ENCODE measurements around the gene EPHB1.

Gene EPHB1

DNA sequence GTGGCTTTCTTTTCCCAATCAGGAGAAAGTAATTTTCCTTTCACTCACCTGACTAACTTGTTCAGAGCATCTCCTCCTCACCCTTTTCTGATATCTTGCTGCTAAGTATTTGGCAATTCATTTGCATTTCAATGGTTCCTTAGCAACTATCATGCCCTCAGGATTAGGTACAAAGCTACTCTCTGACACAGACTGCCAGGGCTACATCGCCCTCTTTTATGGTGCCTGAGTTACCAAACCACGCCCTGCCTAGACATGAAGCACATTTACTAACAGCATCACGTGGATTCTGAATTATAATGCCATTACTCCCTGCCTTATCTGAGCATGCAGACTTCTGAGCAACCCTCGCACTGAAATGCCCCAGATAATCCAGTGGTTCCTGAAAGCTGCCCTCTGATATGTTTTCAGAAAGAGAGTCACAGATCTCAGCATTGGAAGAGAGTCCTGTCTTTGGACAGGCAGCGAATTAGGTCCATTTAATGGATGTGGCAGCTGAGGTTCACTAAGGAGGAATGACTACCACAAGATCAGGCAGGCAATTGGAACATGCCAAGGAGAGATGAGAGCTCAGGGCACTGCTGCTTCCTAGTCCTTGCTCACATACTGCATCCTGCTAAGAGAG, 14.5 kb downstream of the EPHB1 start:
- no peak for DNase-seq (ENCODE audit: low read depth)

DNA sequence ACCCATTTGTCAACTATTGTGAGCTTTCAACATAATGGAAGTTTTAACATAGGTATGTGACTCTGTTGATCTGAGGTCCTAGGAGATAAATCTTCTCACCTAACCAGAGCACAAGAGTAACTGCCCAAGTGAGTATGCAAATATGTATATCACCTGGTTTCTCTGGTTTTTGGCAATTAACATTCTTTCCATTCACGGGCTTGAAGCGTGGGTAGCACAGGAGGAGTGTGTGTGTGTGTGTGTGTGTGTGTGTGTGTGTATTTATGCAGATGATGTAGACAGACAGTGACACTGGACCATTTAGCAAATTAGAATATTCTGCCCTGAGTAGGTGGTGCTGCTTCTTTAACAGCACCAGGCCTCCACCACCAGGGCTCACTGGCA, 15.0 kb downstream of the EPHB1 start:
- no peak for DNase-seq (ENCODE audit: low read depth)

DNA sequence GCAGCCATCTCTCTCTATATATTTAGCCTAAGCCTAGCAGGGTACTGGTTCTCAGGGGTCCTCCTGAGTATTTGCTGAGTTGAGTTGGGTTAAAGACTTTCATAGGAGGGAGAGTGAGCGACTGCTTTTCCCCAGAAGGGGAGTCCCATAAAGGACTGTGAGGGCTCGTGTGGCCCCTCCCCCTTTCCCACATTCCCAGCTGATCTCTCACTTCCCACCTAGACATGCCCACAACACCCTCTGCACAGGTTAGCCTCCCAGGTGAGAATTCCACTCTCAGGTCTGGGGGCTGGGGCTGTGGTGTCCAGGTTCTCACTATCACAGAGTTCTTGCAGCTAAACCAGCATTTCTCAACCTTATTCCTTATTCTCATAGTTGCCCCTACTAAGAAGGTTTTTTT, 15.8 kb downstream of the EPHB1 start:
- no peak for DNase-seq (ENCODE audit: low read depth)

DNA sequence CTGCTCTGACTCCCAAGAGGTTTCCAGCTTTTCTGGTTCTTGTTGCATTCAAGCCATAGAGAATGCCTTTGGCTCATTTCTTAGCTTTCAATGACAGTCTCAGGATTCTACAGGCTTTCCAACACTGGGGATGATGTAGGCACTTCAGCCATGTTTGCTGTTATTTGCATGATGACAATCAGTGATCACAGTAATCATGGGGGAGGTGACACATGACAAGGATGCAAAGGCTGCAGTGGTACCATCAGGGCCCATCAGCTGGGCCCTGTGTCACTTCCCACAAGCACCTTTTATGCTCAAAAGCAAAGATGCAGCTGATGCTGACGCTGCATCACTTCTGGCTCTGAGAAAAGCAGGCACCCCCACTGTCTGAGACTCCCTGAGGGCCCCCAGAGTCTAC, 18.6 kb downstream of the EPHB1 start:
- DNase-seq (ENCODE audit: low read depth): no peak

DNA sequence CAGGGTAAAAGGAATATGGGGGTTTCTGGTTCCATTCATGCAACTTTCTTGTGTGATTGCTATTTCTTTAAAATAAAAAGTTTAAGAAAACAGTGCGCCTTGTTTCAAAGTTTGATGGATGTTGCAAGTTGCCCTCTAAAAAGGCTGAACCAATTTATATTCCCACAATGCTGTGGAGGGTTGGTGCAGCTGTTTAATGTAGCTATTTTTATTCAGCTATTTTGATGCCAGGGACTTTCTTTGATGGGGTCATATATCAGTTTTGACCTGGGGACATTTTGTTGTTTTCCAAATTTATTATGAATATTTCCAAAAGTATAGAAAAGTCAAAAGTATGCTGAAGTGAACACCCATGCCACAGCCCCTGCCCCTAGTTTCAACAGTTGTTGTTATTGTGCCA, 20.5 kb downstream of the EPHB1 start:
- no peak for DNase-seq (ENCODE audit: low read depth)

DNA sequence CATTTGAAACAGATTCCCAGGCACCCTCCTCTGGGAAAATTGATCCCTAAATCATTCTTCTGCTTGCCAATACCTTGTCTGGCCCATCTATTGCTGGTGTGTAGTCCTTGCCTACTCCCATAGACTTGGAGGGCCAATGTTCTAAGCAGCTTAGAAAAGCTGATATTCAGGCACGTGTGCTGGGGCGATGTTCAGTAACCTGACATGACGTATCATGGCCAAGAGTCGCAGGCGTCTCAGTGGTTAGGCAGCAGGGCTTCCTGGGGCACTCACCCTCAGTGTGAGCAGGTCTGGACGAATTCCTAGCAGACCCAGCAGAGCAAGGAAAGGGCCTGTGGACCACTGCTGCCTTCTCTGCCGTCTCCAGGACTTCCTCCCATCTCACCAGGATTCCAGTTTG, 21.6 kb downstream of the EPHB1 start:
- DNase-seq (ENCODE audit: low read depth): no peak

DNA sequence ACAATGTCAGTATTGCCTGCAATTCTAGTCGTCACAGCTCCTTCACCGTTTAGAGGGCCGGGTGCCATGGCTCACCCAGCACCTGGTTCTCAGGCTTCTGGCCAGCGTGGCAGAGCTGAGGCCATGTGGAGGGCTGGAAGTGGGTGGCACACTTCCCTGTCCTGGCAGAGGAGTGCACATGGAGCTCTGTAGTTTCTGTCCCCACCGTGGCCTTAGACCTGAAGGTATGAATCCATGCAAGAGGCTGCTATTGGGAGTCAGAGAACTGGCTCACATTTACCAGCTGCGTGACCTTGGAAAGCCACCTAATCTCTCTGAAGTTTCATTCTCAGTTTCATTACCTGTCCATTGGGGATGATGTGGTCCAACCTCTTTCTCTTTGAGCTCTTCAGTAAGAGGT, 22.2 kb downstream of the EPHB1 start:
- DNase-seq (ENCODE audit: low read depth): no peak

DNA sequence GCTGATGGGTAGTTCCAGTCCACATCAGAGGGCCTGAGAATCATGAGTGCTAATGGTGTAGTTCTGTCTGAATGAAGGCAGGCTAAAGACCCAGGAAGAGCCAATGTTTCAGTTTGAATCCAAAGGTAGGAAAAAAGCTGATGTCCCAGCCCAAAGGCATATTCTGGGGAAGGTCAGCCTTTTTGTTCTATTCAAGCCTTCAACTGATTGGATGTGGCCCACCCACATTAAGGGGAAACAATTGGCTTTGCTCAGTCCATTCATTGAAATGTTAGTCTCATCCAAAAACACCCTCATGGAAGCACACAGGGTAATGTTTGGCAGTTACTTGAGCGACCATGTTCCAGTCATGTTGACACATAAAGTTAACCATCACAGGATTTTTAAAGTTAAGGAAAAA, 25.9 kb downstream of the EPHB1 start:
- DNase-seq (ENCODE audit: low read depth): no peak

DNA sequence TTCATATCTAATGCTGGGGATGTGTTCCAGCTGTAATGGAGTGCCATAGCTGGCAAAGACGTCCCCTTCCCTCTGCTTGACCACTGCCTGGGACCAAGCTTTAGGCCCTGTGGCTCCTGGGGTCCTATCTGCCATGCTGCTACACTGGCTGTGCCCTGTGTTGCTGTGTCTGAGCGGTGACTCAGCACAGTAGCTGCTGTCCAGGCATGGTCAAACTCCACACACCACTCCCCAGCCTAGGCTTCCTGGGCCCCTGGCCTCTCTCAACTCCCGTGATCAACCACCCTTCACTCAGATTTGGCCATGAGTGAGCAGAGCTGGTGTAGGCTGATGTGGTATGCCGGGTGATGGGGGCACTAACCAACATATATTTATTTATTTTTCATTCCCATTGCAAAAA, 27.0 kb downstream of the EPHB1 start:
- DNase-seq (ENCODE audit: low read depth): no peak

DNA sequence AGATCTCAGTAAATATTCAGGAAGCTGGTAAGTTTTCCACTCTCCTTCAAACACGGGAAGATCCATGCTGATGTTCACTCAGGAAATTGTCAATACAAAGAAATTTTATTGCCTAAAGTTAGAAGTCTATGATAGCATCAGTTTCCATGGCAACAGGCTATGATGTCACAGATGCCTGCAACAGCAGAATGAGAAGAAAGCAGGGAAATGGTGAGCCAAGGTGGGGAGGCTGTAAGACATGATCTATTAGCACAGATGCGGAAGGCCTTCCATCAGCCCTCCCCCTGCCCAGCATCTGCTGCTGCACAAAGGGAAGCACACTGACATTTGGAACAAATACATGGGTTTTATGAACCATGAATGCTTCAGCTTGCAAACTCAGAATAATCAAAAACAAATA, 28.6 kb downstream of the EPHB1 start:
- no peak for DNase-seq (ENCODE audit: low read depth)

DNA sequence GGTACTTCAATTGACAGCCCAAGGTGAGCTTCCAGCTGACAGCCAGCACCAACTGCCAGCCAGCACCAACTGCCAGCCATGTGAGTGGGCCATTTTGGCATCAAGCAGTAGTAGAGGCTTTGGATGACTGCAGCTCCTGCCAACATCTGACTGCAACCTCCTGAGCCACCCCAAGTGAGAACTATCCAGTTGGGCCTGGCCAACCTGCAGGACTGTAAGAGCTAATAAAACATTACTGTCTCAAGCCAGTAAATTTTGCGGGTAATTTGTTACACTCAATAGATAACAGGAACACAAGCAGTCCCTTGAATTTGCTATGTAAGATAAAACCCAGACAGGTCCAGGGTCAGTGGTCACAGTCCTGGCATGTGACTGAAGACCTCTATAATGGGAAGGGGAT, 29.7 kb downstream of the EPHB1 start:
- DNase-seq (ENCODE audit: low read depth): no peak

DNA sequence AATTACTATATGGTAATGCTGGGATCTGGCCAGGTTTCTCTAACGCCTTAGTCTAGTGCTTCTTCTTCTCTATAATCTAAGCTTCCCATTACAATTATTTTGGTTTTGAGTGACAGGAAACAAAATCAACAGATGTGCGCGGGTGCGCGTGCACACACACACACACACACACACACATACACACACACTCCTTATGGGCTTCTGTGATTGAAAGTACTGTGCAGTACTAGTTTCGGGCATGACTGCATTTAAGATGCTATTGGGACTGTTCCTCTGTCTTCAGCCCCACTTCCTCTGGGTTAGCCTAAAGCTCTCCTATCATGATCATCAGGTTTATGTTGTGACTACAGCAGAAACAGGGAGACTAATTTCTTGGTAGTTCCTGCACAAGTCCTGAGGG, 32.2 kb downstream of the EPHB1 start:
- no peak for DNase-seq (ENCODE audit: low read depth)

DNA sequence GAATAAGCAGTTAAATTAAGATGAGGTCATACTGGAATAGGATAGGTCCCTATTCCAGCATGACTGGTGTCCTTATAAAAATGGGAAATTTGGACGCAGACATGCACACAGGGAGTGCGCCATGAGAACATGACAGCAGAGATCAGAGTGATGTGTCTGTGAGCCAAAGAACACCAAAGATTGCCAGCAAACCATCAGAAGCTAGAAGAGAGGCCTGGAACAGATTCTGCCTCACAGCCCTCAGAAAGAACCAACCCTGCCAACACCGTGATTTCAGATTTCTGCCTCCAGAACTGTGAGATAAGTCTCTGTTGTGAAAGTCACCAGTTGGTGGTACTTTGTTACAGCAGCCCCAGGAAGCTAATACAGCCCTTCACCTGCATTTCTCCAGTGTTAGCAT, 34.7 kb downstream of the EPHB1 start:
- no peak for DNase-seq (ENCODE audit: low read depth)

DNA sequence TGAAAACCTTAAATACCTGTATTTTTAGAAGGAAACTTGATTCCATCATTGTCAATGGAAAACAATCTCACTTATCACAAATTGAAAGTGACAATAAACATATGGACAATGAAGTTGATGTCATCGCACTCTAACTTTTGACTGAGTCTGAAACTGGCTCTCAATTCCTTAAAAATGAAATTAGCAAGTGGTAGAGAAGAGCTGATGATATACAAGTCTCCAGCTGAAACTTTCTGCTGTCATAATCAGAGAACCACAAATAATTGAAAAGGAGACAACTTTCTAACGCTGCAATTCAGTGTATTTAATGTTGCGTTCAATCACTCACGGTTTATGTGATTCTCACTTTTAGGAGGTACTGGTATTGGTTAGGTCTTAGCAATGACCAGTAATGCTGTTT, 37.5 kb downstream of the EPHB1 start:
- no peak for DNase-seq (ENCODE audit: low read depth)

DNA sequence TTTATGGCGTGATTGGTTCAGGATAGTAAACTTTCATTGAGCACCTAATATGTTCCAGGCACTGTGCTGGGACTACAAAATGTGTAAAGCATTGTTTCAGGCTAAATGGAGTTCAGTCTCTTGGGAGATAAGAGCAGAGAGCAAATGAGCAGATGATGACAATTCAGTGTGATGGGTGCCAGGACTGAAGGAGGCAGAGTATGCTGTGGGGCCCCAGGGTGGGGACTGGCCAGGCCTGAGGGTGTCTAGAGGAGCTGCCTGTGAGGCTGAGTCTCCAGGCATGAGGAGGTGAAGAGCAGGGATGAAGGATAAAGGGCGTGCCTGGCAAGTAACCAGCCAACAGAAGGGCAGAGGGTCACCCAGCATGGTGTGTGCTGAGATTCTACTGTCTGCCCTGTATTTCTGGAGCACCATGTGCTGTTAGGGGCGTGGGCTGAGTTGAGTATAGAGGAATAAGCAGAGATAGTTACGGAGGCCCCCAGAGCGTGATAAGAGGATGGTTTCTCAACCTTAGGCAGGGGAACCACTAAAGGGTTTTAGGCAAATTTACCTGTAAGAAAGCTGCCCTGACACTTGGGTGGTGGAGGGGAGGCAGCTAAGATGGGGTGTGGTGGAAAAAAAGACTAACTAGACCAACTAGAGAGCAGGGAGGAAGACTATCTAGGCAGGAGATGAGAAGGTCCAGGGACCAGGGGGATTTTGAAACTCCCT, 38.5 kb downstream of the EPHB1 start:
- DNase-seq (ENCODE audit: low read depth): no peak

DNA sequence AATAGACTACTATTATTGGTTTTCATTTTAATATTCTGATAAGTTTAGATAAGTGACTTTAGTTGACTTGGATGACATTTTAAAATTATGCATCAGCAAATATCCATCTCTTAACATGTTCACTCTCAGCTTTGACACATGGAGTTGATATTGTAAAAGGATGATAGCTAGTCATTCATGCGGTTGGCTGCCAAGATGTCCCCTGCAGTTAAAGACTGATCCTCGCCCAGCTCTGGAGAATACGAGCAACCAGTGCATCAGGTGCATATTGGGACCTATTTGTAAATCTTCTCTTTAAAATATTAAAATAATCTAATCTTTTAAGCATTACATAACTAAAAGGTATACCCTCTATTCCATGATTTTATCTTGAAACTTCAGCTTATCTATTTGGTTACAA, 41.9 kb downstream of the EPHB1 start:
- no peak for DNase-seq (ENCODE audit: low read depth)

DNA sequence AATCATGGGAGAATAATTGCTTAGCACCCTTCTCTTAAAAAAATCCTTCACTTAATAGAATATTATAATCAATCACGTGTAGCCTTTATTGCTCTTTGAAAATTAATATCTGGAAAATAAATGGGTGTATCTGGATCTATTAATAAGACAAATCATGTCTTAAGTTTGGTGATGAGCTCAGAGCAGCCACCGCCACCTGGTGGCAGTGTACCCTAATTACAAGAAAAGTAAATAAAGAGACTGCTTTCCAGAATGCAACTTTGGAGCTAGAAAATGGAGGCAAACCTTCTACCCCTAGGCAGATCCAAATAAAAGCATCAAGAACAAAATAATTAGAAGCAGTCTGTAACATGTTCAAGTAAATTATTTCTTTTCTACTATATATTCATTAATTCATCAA, 43.5 kb downstream of the EPHB1 start:
- no peak for DNase-seq (ENCODE audit: low read depth)

DNA sequence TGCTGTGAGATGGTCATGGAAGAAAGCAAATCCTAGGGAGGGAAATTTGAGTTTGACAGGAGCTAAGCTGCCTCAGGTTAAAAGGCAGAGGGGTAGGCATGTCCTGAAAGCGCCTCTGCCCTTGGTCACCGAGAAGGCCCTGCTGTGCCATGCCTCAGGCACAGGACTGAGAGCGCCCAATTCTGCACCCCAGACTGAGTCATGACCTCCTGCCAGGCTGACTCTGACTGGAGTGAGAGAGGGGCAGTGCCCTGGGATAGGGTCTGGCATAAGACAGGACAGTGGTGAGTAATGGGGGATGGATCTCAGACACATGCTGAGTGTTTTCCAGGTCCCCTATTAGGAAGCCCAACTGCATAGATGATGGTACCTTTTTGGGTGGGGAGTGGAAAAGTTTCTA, 44.4 kb downstream of the EPHB1 start:
- DNase-seq (ENCODE audit: low read depth): no peak

DNA sequence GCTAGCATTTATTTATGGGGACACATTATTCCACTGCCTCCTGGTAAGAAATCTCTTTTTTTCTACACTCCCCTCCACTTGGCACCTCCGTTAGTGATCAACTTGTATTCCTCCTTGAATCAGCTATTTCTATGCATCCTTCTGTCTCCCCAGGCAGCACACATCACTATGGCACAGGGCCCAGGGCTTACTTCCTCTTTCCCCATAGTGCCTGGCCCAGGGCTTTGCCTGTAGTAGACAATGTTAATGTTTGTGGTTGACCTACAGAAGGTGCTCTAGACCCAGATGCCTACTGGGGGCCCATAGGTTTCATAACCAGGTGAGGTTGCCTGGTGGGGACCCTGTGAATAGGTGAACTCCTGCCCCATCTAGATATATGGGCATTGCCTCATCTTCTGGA, 44.9 kb downstream of the EPHB1 start:
- no peak for DNase-seq (ENCODE audit: low read depth)

DNA sequence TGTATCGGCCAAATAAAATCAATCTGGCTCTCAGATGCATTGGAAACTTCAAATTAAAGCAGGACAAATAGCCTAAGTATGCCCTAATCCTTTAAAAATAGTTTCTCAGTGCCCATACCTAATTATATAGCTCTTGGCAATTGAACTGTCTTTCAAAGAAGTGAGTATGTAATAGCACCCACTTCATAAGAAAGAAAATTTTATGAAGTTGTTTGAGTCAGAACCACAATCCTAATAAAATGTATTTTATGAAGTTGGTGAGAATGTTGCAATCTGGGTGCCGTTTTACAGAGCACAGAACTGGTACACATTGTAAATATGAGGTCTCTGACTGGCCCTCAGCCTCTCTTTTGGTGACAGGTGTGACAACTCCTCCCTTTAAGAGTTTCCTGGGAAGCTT, 45.4 kb downstream of the EPHB1 start:
- DNase-seq (ENCODE audit: low read depth): no peak

DNA sequence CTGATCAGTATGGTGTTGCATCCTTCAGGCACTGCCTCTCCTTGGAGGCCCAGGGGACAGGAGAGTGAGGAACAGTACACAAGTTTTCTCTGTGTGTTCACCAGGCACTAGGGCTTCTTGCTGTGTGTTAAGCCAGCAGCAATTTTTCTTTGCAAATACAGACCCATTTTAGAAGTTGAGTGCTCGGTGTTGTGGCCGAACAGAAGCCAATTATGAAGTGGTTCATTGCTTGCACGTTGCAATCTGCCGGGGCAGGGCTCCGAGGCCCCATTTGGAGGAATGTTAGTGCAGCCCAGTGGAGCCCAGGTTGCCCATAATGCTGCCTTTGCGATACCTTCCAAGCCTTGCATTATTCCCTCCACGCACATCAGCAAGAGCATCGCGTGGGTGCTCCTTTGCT, 51.0 kb downstream of the EPHB1 start:
- no peak for DNase-seq (ENCODE audit: low read depth)

DNA sequence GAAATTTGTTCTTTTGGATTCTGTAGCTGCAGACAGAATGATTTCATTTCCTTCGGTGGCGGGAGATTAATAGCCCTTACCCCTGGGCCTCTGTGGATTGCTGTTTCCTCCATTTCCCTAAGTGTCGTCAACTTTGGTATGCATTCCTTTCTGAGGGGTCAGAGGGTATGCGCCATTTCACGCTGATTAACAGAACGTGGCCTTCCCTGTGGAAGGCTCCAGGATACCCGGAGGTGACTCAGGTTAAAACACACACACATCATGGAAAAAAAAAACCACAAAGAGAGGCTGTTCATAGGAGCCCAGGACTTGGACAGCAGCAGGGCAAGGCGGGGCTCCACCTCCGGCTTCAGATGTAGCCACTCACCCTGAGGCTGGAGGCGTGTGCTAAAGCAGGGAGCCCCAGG, 51.9 kb downstream of the EPHB1 start:
- no peak for DNase-seq (ENCODE audit: low read depth)

DNA sequence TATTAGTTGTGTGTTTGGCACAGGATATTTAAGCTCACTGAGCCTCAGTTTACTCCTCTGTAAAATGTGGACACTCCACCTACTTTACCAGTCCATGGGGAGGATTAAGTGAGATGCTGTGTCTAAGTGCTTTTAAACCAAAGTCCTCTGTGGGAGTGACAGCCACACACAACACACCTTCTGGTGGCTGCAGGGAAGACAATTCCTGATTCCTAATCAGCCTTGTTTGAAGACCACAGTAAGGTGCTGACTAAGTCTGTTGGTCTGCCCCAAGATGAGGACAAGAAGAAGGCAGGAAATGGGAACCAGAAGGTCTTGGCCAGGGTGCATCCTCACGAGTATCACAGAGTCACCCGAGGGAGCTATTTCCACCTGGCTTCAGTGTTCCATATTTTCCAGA, 52.3 kb downstream of the EPHB1 start:
- no peak for DNase-seq (ENCODE audit: low read depth)

DNA sequence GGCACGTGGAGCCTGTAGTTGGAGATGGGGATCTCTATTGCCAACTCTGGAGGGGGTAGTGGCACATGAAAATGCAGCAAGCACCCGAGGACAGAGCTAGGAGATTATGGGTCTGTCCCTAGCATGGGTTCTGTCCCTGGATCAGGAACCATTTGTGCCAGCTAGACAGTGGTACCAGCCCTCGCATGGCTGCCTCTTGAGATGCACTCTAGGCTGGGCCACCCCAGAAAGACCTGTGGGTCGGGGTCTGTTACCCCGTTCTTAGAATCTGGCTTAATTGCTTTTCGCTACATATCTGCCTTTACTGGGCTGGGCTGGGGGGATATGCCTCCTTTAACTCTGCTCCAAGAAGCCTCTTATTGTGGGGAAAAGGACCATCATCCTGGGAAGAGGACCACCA, 54.5 kb downstream of the EPHB1 start:
- DNase-seq (ENCODE audit: low read depth): no peak

Measured in stimulated activated CD8-positive, alpha-beta memory T cell treated with anti-CD3 and anti-CD28 coated beads, Interleukin-12 subunit alpha, Interleukin-12 subunit beta, amount 100 ng/mL, for 1 hour (primary cell).